ENCODE measurements around the gene MDM1.

MDM1 gene

GRCh38 chr12:68272732-68273131 lies 59.4 kb downstream of the MDM1 start:
- no peaks in the 10 kb centered on the region for H3K9me3 ChIP-seq
- peaks cover 77 to 87% of the 10 kb centered on the region in 2 experiments for H3K4me1 ChIP-seq (ENCODE audit: control insufficient read depth in 1 of 2, insufficient read depth in 1 of 2, low read depth in 1 of 2, low read length in 1 of 2)
- no peaks in the 10 kb centered on the region for H3K36me3 ChIP-seq
- peak overlapping the region; percentile 59 for H3K27ac ChIP-seq
- H3K27me3 ChIP-seq, result no peaks in the 10 kb centered on the region
- TF ChIP-seq CTCF (IDR thresholded peaks at IDR 0.05), result no peak
- H3K4me3 ChIP-seq (ENCODE audit: low read depth in 1 of 2, low read length in 1 of 2), result no peak overlapping the region

GRCh38 chr12:68271346-68271745 lies 60.8 kb downstream of the MDM1 start:
- Histone ChIP-seq H3K27ac (peak overlapping the region; percentile 48), H3K9me3 (no peaks in the 10 kb centered on the region), H3K36me3 (no peaks in the 10 kb centered on the region), H3K4me3 (ENCODE audit: low read depth in 1 of 2, low read length in 1 of 2) (no peak overlapping the region), H3K27me3 (no peaks in the 10 kb centered on the region), H3K4me1 (ENCODE audit: control insufficient read depth in 1 of 2, insufficient read depth in 1 of 2, low read depth in 1 of 2, low read length in 1 of 2) (peaks cover 79 to 87% of the 10 kb centered on the region in 2 experiments)
- no peak for TF ChIP-seq CTCF (IDR thresholded peaks at IDR 0.05)

GRCh38 chr12:68270358-68270757 lies 61.8 kb downstream of the MDM1 start:
- Histone ChIP-seq H3K4me3 (ENCODE audit: low read depth in 1 of 2, low read length in 1 of 2) (no peak overlapping the region), H3K4me1 (ENCODE audit: control insufficient read depth in 1 of 2, insufficient read depth in 1 of 2, low read depth in 1 of 2, low read length in 1 of 2) (peaks cover 77 to 84% of the 10 kb centered on the region in 2 experiments), H3K9me3 (no peaks in the 10 kb centered on the region), H3K27ac (peak overlapping the region; percentile 71), H3K36me3 (no peaks in the 10 kb centered on the region), H3K27me3 (no peaks in the 10 kb centered on the region)
- TF ChIP-seq CTCF (IDR thresholded peaks at IDR 0.05), result no peak

- Histone ChIP-seq H3K27ac (peak overlapping the region; percentile 71), H3K4me1 (ENCODE audit: control insufficient read depth in 1 of 2, insufficient read depth in 1 of 2, low read depth in 1 of 2, low read length in 1 of 2) (peaks cover 80 to 84% of the 10 kb centered on the region in 2 experiments), H3K4me3 (ENCODE audit: low read depth in 1 of 2, low read length in 1 of 2) (no peak overlapping the region), H3K9me3 (no peaks in the 10 kb centered on the region), H3K36me3 (no peaks in the 10 kb centered on the region), H3K27me3 (no peaks in the 10 kb centered on the region)
- no peak for TF ChIP-seq CTCF (IDR thresholded peaks at IDR 0.05)
These were observed 62.4 kb downstream of the MDM1 start for GRCh38 chr12:68269779-68270178.

GRCh38 chr12:68268967-68269366 lies 63.2 kb downstream of the MDM1 start:
- no peaks in the 10 kb centered on the region for H3K27me3 ChIP-seq
- peak overlapping the region; percentile 71 for H3K27ac ChIP-seq
- no peaks in the 10 kb centered on the region for H3K9me3 ChIP-seq
- no peak overlapping the region for H3K4me3 ChIP-seq (ENCODE audit: low read depth in 1 of 2, low read length in 1 of 2)
- peaks cover 76 to 80% of the 10 kb centered on the region in 2 experiments for H3K4me1 ChIP-seq (ENCODE audit: control insufficient read depth in 1 of 2, insufficient read depth in 1 of 2, low read depth in 1 of 2, low read length in 1 of 2)
- TF ChIP-seq CTCF (IDR thresholded peaks at IDR 0.05), result no peak
- H3K36me3 ChIP-seq, result no peaks in the 10 kb centered on the region
